Measurements from ENCODE around the gene POLG2.
A peak's percentile ranks its signal among the peaks of the same experiment; 100 is the strongest.

POLG2 gene

GRCh38 chr17:64520359-64520758, 23.5 kb upstream of the POLG2 start:
- no peak for DNase-seq (ENCODE audit: low read depth)
- TF ChIP-seq CTCF (IDR thresholded peaks at IDR 0.05; ENCODE audit: low read length, missing control alignments), result no peak
- H3K4me3 ChIP-seq (replicated peaks; ENCODE audit: low read depth, low read length), result no peak overlapping the region

GRCh38 chr17:64519601-64520000, 22.7 kb upstream of the POLG2 start:
- no peak for TF ChIP-seq CTCF (IDR thresholded peaks at IDR 0.05; ENCODE audit: low read length, missing control alignments)
- DNase-seq (ENCODE audit: low read depth), result no peak
- no peak overlapping the region for H3K4me3 ChIP-seq (replicated peaks; ENCODE audit: low read depth, low read length)

- no peak for TF ChIP-seq CTCF (IDR thresholded peaks at IDR 0.05; ENCODE audit: low read length, missing control alignments)
- H3K4me3 ChIP-seq (replicated peaks; ENCODE audit: low read depth, low read length), result no peak overlapping the region
- no peak for DNase-seq (ENCODE audit: low read depth)
Measured at GRCh38 chr17:64515829-64516228, 19.0 kb upstream of the POLG2 start.

GRCh38 chr17:64515419-64515818, 18.6 kb upstream of the POLG2 start:
- no peak for TF ChIP-seq CTCF (IDR thresholded peaks at IDR 0.05; ENCODE audit: low read length, missing control alignments)
- no peak for DNase-seq (ENCODE audit: low read depth)
- no peak overlapping the region for H3K4me3 ChIP-seq (replicated peaks; ENCODE audit: low read depth, low read length)

GRCh38 chr17:64509179-64509578, 12.3 kb upstream of the POLG2 start:
- TF ChIP-seq CTCF (IDR thresholded peaks at IDR 0.05; ENCODE audit: low read length, missing control alignments), result no peak
- DNase-seq (ENCODE audit: low read depth), result no peak
- no peak overlapping the region for H3K4me3 ChIP-seq (replicated peaks; ENCODE audit: low read depth, low read length)

- DNase-seq (ENCODE audit: low read depth), result no peak
- peak overlapping the region; percentile 100 for H3K4me3 ChIP-seq (replicated peaks; ENCODE audit: low read depth, low read length)
- TF ChIP-seq CTCF (IDR thresholded peaks at IDR 0.05; ENCODE audit: low read length, missing control alignments), result no peak
Measured at GRCh38 chr17:64508683-64509082, 11.8 kb upstream of the POLG2 start.

GRCh38 chr17:64507413-64507782, 10.5 kb upstream of the POLG2 start:
- DNase-seq (ENCODE audit: low read depth), result peak; percentile 81
- peak overlapping the region; percentile 100 for H3K4me3 ChIP-seq (replicated peaks; ENCODE audit: low read depth, low read length)
- TF ChIP-seq CTCF (IDR thresholded peaks at IDR 0.05; ENCODE audit: low read length, missing control alignments), result peak; percentile 60

Data from fibroblast of pulmonary artery (primary cell).